Prostate gland (tissue), 2 donors: ENCODE measurements around the gene ITGB4.

Source experiments
- POLR2A ChIP-seq: fragments of 450-650 bp; IDR thresholded peaks from one replicate; pipeline ENCODE4 v1.6.1; 2016; ENCODE audit warnings: antibody characterized with exemption, mild to moderate bottlenecking
- TF ChIP-seq, protein P1 (sequence below), 4 experiments: fragments of 200-600 bp in 2 of 4; fragments of 450-650 bp in 2 of 4; sonication (generic) in 2 of 4; IDR thresholded peaks; 1 replicate in 3 of 4; 2 replicates in 1 of 4; pipeline ENCODE4 v1.5.1; 2016 to 2019; ENCODE audit warnings: antibody characterized with exemption in 4 of 4, mild to moderate bottlenecking in 2 of 4, moderate library complexity in 2 of 4

DNA sequence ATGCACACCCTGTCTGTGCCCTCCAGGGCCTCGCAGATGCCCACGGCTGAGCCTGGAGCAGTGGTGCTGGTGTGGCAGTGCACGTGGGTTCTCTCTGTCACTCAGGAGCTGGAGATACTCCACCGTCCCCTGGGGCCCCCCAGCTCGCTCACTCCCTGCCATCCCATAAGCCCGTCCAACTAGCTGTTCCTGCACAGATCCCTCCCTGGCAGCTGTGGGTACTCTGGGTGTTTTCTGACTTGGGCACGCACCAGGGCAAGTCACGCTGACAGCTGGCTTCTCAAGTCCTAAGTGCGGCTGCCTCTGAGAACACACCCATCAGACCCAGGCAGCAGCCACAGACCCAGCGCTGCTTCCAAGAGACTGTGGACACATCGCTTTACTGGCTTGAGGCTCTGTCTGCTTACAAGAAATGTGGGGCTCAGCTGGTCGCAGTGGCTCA, 25.4 kb upstream of the ITGB4 start:
- TF ChIP-seq, protein P1, sequence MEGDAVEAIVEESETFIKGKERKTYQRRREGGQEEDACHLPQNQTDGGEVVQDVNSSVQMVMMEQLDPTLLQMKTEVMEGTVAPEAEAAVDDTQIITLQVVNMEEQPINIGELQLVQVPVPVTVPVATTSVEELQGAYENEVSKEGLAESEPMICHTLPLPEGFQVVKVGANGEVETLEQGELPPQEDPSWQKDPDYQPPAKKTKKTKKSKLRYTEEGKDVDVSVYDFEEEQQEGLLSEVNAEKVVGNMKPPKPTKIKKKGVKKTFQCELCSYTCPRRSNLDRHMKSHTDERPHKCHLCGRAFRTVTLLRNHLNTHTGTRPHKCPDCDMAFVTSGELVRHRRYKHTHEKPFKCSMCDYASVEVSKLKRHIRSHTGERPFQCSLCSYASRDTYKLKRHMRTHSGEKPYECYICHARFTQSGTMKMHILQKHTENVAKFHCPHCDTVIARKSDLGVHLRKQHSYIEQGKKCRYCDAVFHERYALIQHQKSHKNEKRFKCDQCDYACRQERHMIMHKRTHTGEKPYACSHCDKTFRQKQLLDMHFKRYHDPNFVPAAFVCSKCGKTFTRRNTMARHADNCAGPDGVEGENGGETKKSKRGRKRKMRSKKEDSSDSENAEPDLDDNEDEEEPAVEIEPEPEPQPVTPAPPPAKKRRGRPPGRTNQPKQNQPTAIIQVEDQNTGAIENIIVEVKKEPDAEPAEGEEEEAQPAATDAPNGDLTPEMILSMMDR (IDR thresholded peaks at IDR 0.05), result no peak
- TF ChIP-seq POLR2A, result peak; percentile 28
